Tibial nerve (tissue), 4 donors: Measurements from ENCODE around the gene URM1. TPM values are rescaled to one million over a fixed set of nuclear protein-coding genes. Genes with fewer than 3 reads are reported as not detected.

ENCODE experiments used
- DNase-seq, 2 donors: peaks; one replicate each; pipeline ENCODE4 v3.0.0-alpha.2; 2019; ENCODE audit warnings: low spot score in 2 of 2
- H3K27ac ChIP-seq, 4 donors: fragments of 200-600 bp; sonication (generic) in 3 of 4; one replicate each; pipeline ENCODE4 v1.5.1; 2017 to 2019; ENCODE audit warnings: mild to moderate bottlenecking in 1 of 4
- H3K27me3 ChIP-seq, 2 donors: fragments of 200-600 bp; sonication (generic) in 1 of 2; one replicate each; pipeline versions ENCODE4 v1.5.1 to v1.6.0; 2017 to 2019
- H3K36me3 ChIP-seq, 3 donors: fragments of 200-600 bp; sonication (generic); one replicate each; pipeline ENCODE4 v1.5.1; 2018 to 2019
- H3K4me1 ChIP-seq, 4 donors: fragments of 200-600 bp; sonication (generic) in 3 of 4; one replicate each; pipeline ENCODE4 v1.5.1; 2017 to 2019
- H3K4me3 ChIP-seq, 4 donors: fragments of 200-600 bp; sonication (generic) in 3 of 4; one replicate each; pipeline ENCODE4 v1.5.1; 2017 to 2019; ENCODE audit warnings: mild to moderate bottlenecking in 1 of 4, moderate library complexity in 1 of 4
- H3K9me3 ChIP-seq, 4 donors: fragments of 200-600 bp; sonication (generic) in 3 of 4; one replicate each; pipeline ENCODE4 v1.5.1; 2017 to 2019
- CTCF ChIP-seq, 5 experiments: fragments of 200-600 bp in 3 of 5; fragments of 450-650 bp in 2 of 5; sonication (generic) in 3 of 5; IDR thresholded peaks; one replicate each; pipeline ENCODE4 v1.5.1; 2016 to 2019; ENCODE audit warnings: antibody characterized with exemption in 5 of 5, mild to moderate bottlenecking in 3 of 5, moderate library complexity in 2 of 5
- EP300 ChIP-seq, 2 donors: sonication (generic); formaldehyde crosslinking; IDR thresholded peaks; one replicate each; pipeline ENCODE4 v1.6.1; 2017; ENCODE audit warnings: antibody characterized with exemption in 2 of 2, mild to moderate bottlenecking in 1 of 2
- POLR2A ChIP-seq, 2 donors: fragments of 450-650 bp; IDR thresholded peaks; one replicate each; pipeline ENCODE4 v1.6.1; 2017; ENCODE audit warnings: antibody characterized with exemption in 2 of 2, mild to moderate bottlenecking in 2 of 2, moderate library complexity in 2 of 2
- WGBS, 2 donors: methylation state at CpG; one replicate each; pipeline ENCODE4 v1.1.5; 2018; 5-methylcytosine and 5-hydroxymethylcytosine counted together
- total RNA-seq, 4 donors: library from RNA; depleted of rRNA; stranded (reverse); fragments of >200 nt; gene quantifications; one replicate each; pipeline ENCODE4 v1.1.0, GENCODE V29; 2016

Gene URM1
- total RNA-seq, 4 donors from 2014 or later: 18.1 to 25.5 (median 23.2) TPM

- H3K27ac ChIP-seq: no peak overlapping the region
- peaks cover 0 to 7% (median 5%) of the 10 kb centered on the region in 4 donors for H3K4me1 ChIP-seq
- no peak for DNase-seq
- WGBS, 2 donors: 55 to 57% methylated on average over 3 of the region's 3 CpGs
- peaks cover 0 to 57% of the 10 kb centered on the region in 2 donors for H3K27me3 ChIP-seq
- no peak for TF ChIP-seq CTCF (IDR thresholded peaks at IDR 0.05)
- TF ChIP-seq POLR2A (IDR thresholded peaks at IDR 0.05): no peak
- no peak for TF ChIP-seq EP300 (IDR thresholded peaks at IDR 0.05)
- no peak overlapping the region for H3K4me3 ChIP-seq
- H3K36me3 ChIP-seq: no peaks in the 10 kb centered on the region
- no peaks in the 10 kb centered on the region for H3K9me3 ChIP-seq
Measured at GRCh38 chr9:128414461-128414860, 43.3 kb downstream of the URM1 start.

- H3K9me3 ChIP-seq: no peaks in the 10 kb centered on the region
- H3K4me1 ChIP-seq: peaks cover 0 to 14% (median 8%) of the 10 kb centered on the region in 4 donors
- H3K27ac ChIP-seq: no peak overlapping the region
- H3K4me3 ChIP-seq: no peak overlapping the region
- H3K36me3 ChIP-seq: no peaks in the 10 kb centered on the region
- TF ChIP-seq EP300 (IDR thresholded peaks at IDR 0.05): no peak
- TF ChIP-seq POLR2A (IDR thresholded peaks at IDR 0.05): no peak
- TF ChIP-seq CTCF (IDR thresholded peaks at IDR 0.05): no peak
- peaks cover 0 to 57% of the 10 kb centered on the region in 2 donors for H3K27me3 ChIP-seq
- no peak for DNase-seq
- 93% methylated on average over 2 of the region's 2 CpGs for WGBS, 2 donors
Measured at GRCh38 chr9:128415281-128415680, 44.1 kb downstream of the URM1 start.

- 42 to 50% methylated on average over 6 of the region's 6 CpGs for WGBS, 2 donors
- Histone ChIP-seq H3K9me3 (no peaks in the 10 kb centered on the region), H3K4me3 (no peak overlapping the region), H3K27me3 (peaks cover 0 to 57% of the 10 kb centered on the region in 2 donors), H3K36me3 (no peaks in the 10 kb centered on the region), H3K4me1 (peaks cover 0 to 16% (median 9%) of the 10 kb centered on the region in 4 donors), H3K27ac (no peak overlapping the region)
- no peak for TF ChIP-seq CTCF (IDR thresholded peaks at IDR 0.05)
- no peak for TF ChIP-seq POLR2A (IDR thresholded peaks at IDR 0.05)
- TF ChIP-seq EP300 (IDR thresholded peaks at IDR 0.05): no peak
- DNase-seq: no peak
Measured at GRCh38 chr9:128416014-128416413, 44.8 kb downstream of the URM1 start.

GRCh38 chr9:128416432-128417019, 45.4 kb downstream of the URM1 start:
- H3K36me3 ChIP-seq: no peaks in the 10 kb centered on the region
- H3K4me3 ChIP-seq: no peak overlapping the region
- peaks cover 0 to 57% of the 10 kb centered on the region in 2 donors for H3K27me3 ChIP-seq
- TF ChIP-seq CTCF (IDR thresholded peaks at IDR 0.05): no peak
- no peak for TF ChIP-seq POLR2A (IDR thresholded peaks at IDR 0.05)
- TF ChIP-seq EP300 (IDR thresholded peaks at IDR 0.05): no peak
- no peak for DNase-seq
- no peaks in the 10 kb centered on the region for H3K9me3 ChIP-seq
- no peak overlapping the region for H3K27ac ChIP-seq
- 41 to 49% methylated on average over 6 of the region's 6 CpGs for WGBS, 2 donors
- peaks cover 0 to 21% (median 14%) of the 10 kb centered on the region in 4 donors for H3K4me1 ChIP-seq

- peak overlapping the region; percentile 51 to 95 (median 86) for H3K4me3 ChIP-seq
- no peaks in the 10 kb centered on the region for H3K9me3 ChIP-seq
- no peak for TF ChIP-seq POLR2A (IDR thresholded peaks at IDR 0.05)
- TF ChIP-seq CTCF (IDR thresholded peaks at IDR 0.05): no peak
- TF ChIP-seq EP300 (IDR thresholded peaks at IDR 0.05): no peak
- 7 to 14% methylated on average over 28 of the region's 28 CpGs for WGBS, 2 donors
- no peak overlapping the region for H3K27ac ChIP-seq
- H3K36me3 ChIP-seq: peaks cover 0 to 16% (median 0%) of the 10 kb centered on the region in 3 donors
- no peak for DNase-seq
- H3K27me3 ChIP-seq: peaks cover 0 to 39% of the 10 kb centered on the region in 2 donors
- H3K4me1 ChIP-seq: peaks cover 0 to 27% (median 16%) of the 10 kb centered on the region in 4 donors
Measured at GRCh38 chr9:128419061-128419925, 48.1 kb downstream of the URM1 start.
